ENCODE results near the gene FAM156A. TPM values are rescaled to one million over a fixed set of nuclear protein-coding genes. Genes with fewer than 3 reads are reported as not detected.

Gene FAM156A
- total RNA-seq, 1 donor from 2014 or later, result 24.1 TPM

GRCh38 chrX:53000447-53001135 is 42.3 kb upstream of the FAM156A start:
- H4K20me1 ChIP-seq (ENCODE audit: insufficient read depth, low read length), result no peaks in the 10 kb centered on the region
- DNase-seq (ENCODE audit: low read depth) (no peak), FAIRE-seq (peak; percentile 26)
- H3K9ac ChIP-seq (ENCODE audit: low read length), result no peak overlapping the region
- H3K79me2 ChIP-seq (ENCODE audit: insufficient read depth, low read length), result no peaks in the 10 kb centered on the region
- H3K4me2 ChIP-seq (ENCODE audit: low read length), result peak overlapping the region; percentile 11
- Mint-ChIP-seq H3K27me3 (ENCODE audit: low read depth, unreplicated experiment) (no peaks in the 10 kb centered on the region), H3K4me1 (ENCODE audit: low read depth, unreplicated experiment) (peaks cover 10% of the 10 kb centered on the region), H3K4me3 (ENCODE audit: unreplicated experiment) (no peak overlapping the region), H3K27ac (ENCODE audit: unreplicated experiment) (no peak overlapping the region), H3K9me3 (ENCODE audit: unreplicated experiment) (no peaks in the 10 kb centered on the region), H3K36me3 (ENCODE audit: low read depth, unreplicated experiment) (no peaks in the 10 kb centered on the region)
- no peak overlapping the region for H3K27ac ChIP-seq (ENCODE audit: low read depth, low read length)
- H3K4me3 ChIP-seq (ENCODE audit: insufficient read depth, low read depth, low read length), result no peak overlapping the region
- no peaks in the 10 kb centered on the region for H3K36me3 ChIP-seq (ENCODE audit: insufficient read depth, low read length)
- TF ChIP-seq CTCF (IDR thresholded peaks at IDR 0.05; ENCODE audit: insufficient read depth, low read depth, low read length), result no peak
- peaks cover 2% of the 10 kb centered on the region for H3K27me3 ChIP-seq (ENCODE audit: insufficient read depth, low read length)
- H2AFZ ChIP-seq (ENCODE audit: low read depth, low read length), result no peak overlapping the region
- no peaks in the 10 kb centered on the region for H3K4me1 ChIP-seq (ENCODE audit: insufficient read depth, low read length)
- no peaks in the 10 kb centered on the region for H3K9me3 ChIP-seq (ENCODE audit: insufficient read depth, low read depth, low read length)

GRCh38 chrX:52995987-52996331 is 37.6 kb upstream of the FAM156A start:
- TF ChIP-seq CTCF (IDR thresholded peaks at IDR 0.05; ENCODE audit: insufficient read depth, low read depth, low read length), result no peak
- H3K79me2 ChIP-seq (ENCODE audit: insufficient read depth, low read length), result peaks cover 18% of the 10 kb centered on the region
- peak overlapping the region; percentile 92 for H3K4me3 ChIP-seq (ENCODE audit: insufficient read depth, low read depth, low read length)
- no peaks in the 10 kb centered on the region for H3K27me3 ChIP-seq (ENCODE audit: insufficient read depth, low read length)
- DNase-seq (ENCODE audit: low read depth), result no peak
- Mint-ChIP-seq H3K36me3 (ENCODE audit: low read depth, unreplicated experiment) (no peaks in the 10 kb centered on the region), H3K9me3 (ENCODE audit: unreplicated experiment) (no peaks in the 10 kb centered on the region), H3K4me1 (ENCODE audit: low read depth, unreplicated experiment) (peaks cover 5% of the 10 kb centered on the region), H3K27me3 (ENCODE audit: low read depth, unreplicated experiment) (no peaks in the 10 kb centered on the region), H3K27ac (ENCODE audit: unreplicated experiment) (peak overlapping the region; percentile 100), H3K4me3 (ENCODE audit: unreplicated experiment) (peak overlapping the region; percentile 95)
- no peaks in the 10 kb centered on the region for H4K20me1 ChIP-seq (ENCODE audit: insufficient read depth, low read length)
- no peak for FAIRE-seq
- H3K4me1 ChIP-seq (ENCODE audit: insufficient read depth, low read length), result peaks cover 8% of the 10 kb centered on the region
- peak overlapping the region; percentile 98 for H3K27ac ChIP-seq (ENCODE audit: low read depth, low read length)
- peak overlapping the region; percentile 99 for H2AFZ ChIP-seq (ENCODE audit: low read depth, low read length)
- peak overlapping the region; percentile 94 for H3K4me2 ChIP-seq (ENCODE audit: low read length)
- H3K9ac ChIP-seq (ENCODE audit: low read length), result peak overlapping the region; percentile 99
- H3K36me3 ChIP-seq (ENCODE audit: insufficient read depth, low read length), result no peaks in the 10 kb centered on the region
- no peaks in the 10 kb centered on the region for H3K9me3 ChIP-seq (ENCODE audit: insufficient read depth, low read depth, low read length)

GRCh38 chrX:52995135-52995986 is 37.0 kb upstream of the FAM156A start:
- H3K27me3 ChIP-seq (ENCODE audit: insufficient read depth, low read length), result no peaks in the 10 kb centered on the region
- Mint-ChIP-seq H3K36me3 (ENCODE audit: low read depth, unreplicated experiment) (no peaks in the 10 kb centered on the region), H3K9me3 (ENCODE audit: unreplicated experiment) (no peaks in the 10 kb centered on the region), H3K4me3 (ENCODE audit: unreplicated experiment) (peak overlapping the region; percentile 95), H3K27ac (ENCODE audit: unreplicated experiment) (peak overlapping the region; percentile 100), H3K27me3 (ENCODE audit: low read depth, unreplicated experiment) (no peaks in the 10 kb centered on the region), H3K4me1 (ENCODE audit: low read depth, unreplicated experiment) (peaks cover 5% of the 10 kb centered on the region)
- peak; percentile 91 for DNase-seq (ENCODE audit: low read depth)
- H2AFZ ChIP-seq (ENCODE audit: low read depth, low read length), result peak overlapping the region; percentile 99
- peak overlapping the region; percentile 98 for H3K27ac ChIP-seq (ENCODE audit: low read depth, low read length)
- H3K79me2 ChIP-seq (ENCODE audit: insufficient read depth, low read length), result peaks cover 18% of the 10 kb centered on the region
- peak overlapping the region; percentile 99 for H3K9ac ChIP-seq (ENCODE audit: low read length)
- no peak for TF ChIP-seq EZH2 (IDR thresholded peaks at IDR 0.05; ENCODE audit: insufficient read depth, low read length)
- peak; percentile 50 for TF ChIP-seq CTCF (IDR thresholded peaks at IDR 0.05; ENCODE audit: insufficient read depth, low read depth, low read length)
- H3K4me3 ChIP-seq (ENCODE audit: insufficient read depth, low read depth, low read length), result peak overlapping the region; percentile 92
- H4K20me1 ChIP-seq (ENCODE audit: insufficient read depth, low read length), result no peaks in the 10 kb centered on the region
- no peaks in the 10 kb centered on the region for H3K36me3 ChIP-seq (ENCODE audit: insufficient read depth, low read length)
- H3K4me2 ChIP-seq (ENCODE audit: low read length), result peak overlapping the region; percentile 94
- FAIRE-seq, result peak; percentile 97
- H3K4me1 ChIP-seq (ENCODE audit: insufficient read depth, low read length), result peaks cover 8% of the 10 kb centered on the region
- no peaks in the 10 kb centered on the region for H3K9me3 ChIP-seq (ENCODE audit: insufficient read depth, low read depth, low read length)

All from astrocyte (in vitro differentiated cells and primary cell).